Embryonic facial prominence (tissue), 1 donor: Measurements from ENCODE around the gene TAGLN.
A peak's percentile ranks its signal among the peaks of the same experiment; 100 is the strongest.

Source experiments
- DNase-seq: peaks from one replicate; pipeline ENCODE4 v3.0.0-alpha.2; 2016; ENCODE audit errors: extremely low spot score

The TAGLN gene

GRCh38 chr11:117230286-117230961 is 31.3 kb downstream of the TAGLN start:
- DNase-seq: no peak

- DNase-seq: no peak
Measured at GRCh38 chr11:117230999-117231841, 32.0 kb downstream of the TAGLN start.

- no peak for DNase-seq
Measured at GRCh38 chr11:117231842-117232091, 32.6 kb downstream of the TAGLN start, which contains the start of gene PCSK7. Gene PCSK7 (minus strand): TSS chr11:117232073. CDS start chr11:117229844, 2,229 bp downstream.

GRCh38 chr11:117232092-117232878 is 33.1 kb downstream of the TAGLN start, which contains the start of gene RNF214:
Gene RNF214 (plus strand): TSS chr11:117232671. CDS start chr11:117234273, 1,602 bp downstream.
- DNase-seq: peak; percentile 49

GRCh38 chr11:117232911-117233409 is 33.8 kb downstream of the TAGLN start:
- no peak for DNase-seq

- DNase-seq: no peak
Measured at GRCh38 chr11:117238221-117238620, 39.1 kb downstream of the TAGLN start.

GRCh38 chr11:117239295-117239694 is 40.1 kb downstream of the TAGLN start:
- no peak for DNase-seq

- DNase-seq: no peak
Measured at GRCh38 chr11:117248341-117248740, 49.2 kb downstream of the TAGLN start.

GRCh38 chr11:117249571-117249970 is 50.4 kb downstream of the TAGLN start:
- no peak for DNase-seq

GRCh38 chr11:117251506-117251905 is 52.3 kb downstream of the TAGLN start:
- no peak for DNase-seq

- DNase-seq: no peak
Measured at GRCh38 chr11:117255966-117256365, 56.8 kb downstream of the TAGLN start.

- no peak for DNase-seq
Measured at GRCh38 chr11:117256573-117256972, 57.4 kb downstream of the TAGLN start.
